GM08714 (cell line): Measurements from ENCODE around the gene SUCLA2.
"Not testable (repeated sequence)": the region's sequence is repeated elsewhere in the genome, so short reads cannot be mapped to it uniquely, and the experiment has no call there.

Experiments
- H3K4me3 ChIP-seq: fragments of 200-500 bp; sonication (Bioruptor generic); 2 replicates; pipeline ENCODE4 v1.5.1; 2014; ENCODE audit warnings: mild to moderate bottlenecking, low read length, inconsistent platforms
- ZNF274 ChIP-seq: IDR thresholded peaks from 2 replicates; pipeline ENCODE4 v1.6.1; 2012; ENCODE audit warnings: mild to moderate bottlenecking, low read depth, low read length

Gene SUCLA2

DNA sequence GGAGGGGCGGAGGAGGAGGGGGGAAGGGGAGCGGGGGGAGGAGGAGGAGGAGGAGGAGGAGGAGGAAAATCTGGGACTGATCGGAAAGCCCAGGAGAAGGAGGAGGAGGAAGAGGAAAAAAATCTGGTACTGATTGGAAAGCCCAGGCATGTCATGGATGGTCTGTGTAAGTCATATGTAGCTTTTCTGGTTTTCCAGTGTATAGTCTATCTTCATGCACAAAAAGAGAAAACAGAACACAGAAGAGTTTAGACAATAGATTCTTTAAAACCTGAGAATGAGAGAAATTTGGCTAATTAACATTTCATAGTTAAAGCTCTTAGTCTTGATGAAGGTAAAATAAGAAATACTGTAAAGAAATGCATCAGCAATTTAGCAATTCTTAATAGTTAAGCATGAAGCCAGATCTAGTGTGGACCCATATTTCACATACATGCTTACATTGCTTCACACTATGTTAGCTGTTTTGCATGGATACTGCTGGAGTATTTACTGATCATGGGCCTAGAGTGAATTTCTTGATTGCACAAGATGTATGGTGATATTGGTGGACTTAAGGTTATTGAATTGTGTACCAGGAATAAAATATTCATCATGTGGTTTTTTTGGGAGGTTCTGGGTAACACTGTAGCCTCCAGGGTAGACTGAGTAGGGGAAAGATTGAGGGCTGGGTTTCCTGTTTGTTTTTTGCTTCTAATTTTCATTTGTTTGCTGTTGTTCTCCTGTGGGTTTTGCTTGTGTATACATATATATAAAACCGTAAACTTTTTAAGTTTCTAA, 41.4 kb downstream of the SUCLA2 start:
- no peak overlapping the region for H3K4me3 ChIP-seq
- TF ChIP-seq ZNF274, result no peak

DNA sequence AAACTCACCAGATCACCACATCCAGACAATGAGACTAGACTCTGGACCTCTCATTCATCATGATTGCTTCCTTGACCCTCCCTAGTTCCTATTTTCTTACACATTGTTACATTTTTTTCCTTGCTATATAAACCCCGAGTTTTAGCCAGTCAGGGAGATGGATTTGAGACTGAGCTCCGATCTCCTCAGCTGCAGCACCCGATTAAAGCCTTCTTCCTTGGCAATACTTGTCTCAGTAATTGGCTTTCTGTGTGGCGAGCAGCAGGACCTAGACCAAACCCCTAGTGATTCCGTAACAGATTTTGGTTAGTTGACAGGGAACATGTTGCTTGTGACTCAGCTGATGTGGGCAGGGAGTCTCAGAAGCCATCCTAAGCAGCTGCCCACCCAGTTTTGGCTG, 44.0 kb downstream of the SUCLA2 start:
- TF ChIP-seq ZNF274, result no peak

DNA sequence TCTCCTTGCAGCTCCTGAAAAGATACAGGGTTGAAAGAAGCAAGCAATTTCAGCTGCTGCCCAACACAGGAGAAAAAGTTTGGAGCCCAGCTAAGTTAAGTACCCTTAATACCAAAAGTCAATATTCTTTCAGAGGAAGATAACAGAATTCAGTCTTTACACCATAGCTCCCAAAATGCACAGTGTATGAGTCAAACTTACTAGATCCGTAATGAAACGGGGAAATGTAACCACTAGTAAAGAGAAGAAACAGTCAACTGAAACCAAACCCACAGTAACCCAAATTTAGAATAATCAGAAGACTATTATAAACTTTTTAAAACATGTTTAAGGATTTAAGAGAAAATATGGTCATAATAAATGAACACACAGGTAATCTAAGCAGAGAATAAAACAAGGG, 45.2 kb downstream of the SUCLA2 start:
- no peak overlapping the region for H3K4me3 ChIP-seq
- no peak for TF ChIP-seq ZNF274

More for the DNA sequence above, 44.0 kb downstream of the SUCLA2 start:
- H3K4me3 ChIP-seq, result no peak overlapping the region

DNA sequence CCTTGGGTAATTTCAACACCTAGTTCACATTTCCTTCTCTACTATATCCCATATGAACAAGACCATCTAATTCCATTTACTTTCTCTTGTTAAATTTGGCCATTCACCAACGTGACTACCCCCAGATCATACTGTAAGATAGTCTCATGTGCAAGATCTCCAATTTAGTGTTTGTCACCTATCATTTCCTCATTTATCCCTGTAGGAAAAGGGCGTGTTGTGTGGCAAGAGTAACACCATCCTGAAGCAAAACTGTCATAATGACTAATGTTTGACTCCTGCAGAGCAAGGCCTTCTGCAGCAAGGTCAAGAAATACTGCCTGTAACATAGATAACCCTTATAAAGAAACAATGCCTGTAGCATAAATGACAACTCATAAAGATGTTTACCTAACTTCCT, 51.3 kb downstream of the SUCLA2 start:
- TF ChIP-seq ZNF274, result no peak
- no peak overlapping the region for H3K4me3 ChIP-seq

DNA sequence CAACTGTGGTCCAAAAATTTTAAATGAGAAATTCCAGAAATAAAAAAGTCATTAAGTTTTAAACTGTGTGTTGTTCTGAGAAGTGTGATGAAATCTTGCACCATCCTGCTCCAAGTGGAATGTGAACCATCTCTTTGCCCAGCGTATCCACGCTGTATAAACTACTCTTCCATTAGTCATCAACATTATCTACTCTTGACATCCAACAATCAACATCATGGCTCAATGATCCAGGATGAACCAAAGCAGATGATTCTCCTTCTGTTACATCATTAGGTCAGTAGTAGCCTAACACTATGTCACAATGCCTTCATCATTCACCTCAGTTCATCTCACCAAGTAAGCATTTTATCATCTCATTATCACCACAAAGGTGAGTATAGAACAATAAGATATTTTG, 55.3 kb downstream of the SUCLA2 start:
- H3K4me3 ChIP-seq, result no peak overlapping the region
- TF ChIP-seq ZNF274, result no peak

DNA sequence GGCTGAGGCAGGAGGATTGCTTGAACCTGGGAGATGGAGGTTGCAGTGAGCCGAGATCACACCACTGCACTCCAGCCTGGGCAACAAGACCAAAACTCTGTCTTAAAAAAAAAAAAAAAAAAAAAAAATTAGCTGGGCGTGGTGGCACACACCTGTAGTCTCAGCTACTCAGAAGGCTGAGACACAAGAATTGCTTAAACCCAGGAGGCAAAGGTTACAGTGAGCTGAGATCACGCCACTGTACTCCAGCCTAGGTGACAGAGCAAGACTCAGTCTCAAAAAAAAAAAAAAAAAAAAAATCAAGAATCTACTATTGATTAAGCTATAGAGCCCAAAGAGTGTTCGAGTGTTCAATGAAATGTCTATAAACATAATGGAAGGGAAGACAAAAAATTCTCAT, 55.9 kb downstream of the SUCLA2 start:
- H3K4me3 ChIP-seq, result not testable (repeated sequence)

DNA sequence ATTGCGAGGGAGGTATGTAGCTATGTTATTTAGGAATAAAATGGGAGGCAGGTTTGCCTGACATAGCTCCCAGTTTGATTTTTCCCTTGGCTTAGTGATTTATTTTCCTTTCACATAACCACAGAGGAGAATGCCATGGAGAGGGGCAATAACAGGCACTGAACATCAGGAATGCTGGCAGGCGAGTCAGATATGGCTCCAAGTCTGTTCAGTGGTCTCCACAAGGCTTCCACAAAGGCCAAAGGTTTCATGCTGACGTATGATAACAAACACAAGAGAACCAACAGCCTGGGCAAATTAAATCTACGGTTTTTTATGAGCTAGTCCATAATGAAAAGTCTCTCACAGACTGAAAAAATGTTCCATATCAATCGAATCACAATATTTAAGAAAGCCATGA, 66.7 kb downstream of the SUCLA2 start:
- no peak overlapping the region for H3K4me3 ChIP-seq
- no peak for TF ChIP-seq ZNF274

DNA sequence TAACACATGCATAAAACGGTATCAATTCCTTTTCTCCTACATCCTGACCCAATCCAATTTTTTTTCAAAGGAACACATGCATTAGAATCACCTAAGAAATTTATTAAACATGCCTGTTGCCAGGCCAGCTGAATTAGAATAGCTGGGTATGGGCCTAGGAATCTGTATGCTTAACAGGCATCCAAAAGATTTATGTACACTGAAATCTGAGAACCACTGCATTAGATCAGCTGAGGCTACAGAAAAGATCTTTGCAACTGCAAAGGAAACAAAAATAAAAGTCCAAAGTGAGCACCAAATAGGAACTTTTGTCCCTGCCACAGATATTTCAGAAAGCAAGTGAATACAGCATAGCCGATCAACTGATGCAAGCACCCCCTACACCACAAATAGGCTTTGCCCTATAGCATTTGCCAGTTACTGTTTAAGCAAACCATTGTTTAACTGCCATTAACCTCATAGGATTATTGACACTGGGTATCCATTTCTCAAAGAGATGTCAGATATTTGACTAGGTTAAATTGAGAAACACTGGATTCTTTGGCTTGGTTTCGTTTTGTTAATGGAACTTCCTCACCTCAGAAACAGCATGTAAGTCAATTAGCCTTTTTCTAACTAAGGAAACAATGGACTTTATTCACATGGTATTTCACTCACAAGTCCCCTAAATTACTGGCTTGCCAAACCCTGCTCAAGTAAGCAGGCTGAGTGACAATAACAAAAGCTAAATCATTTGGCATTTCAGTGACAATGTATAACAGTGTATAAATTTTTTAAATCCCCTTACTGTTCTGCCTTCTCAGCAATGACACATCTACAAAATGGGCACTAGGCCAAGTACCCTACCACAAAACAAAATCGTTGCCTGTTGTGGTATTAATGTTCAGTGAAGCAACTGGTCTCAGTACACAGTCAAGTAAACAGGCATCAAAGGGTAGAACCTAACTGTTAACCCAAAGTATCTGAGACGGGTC, 67.8 kb downstream of the SUCLA2 start:
- TF ChIP-seq ZNF274, result no peak

DNA sequence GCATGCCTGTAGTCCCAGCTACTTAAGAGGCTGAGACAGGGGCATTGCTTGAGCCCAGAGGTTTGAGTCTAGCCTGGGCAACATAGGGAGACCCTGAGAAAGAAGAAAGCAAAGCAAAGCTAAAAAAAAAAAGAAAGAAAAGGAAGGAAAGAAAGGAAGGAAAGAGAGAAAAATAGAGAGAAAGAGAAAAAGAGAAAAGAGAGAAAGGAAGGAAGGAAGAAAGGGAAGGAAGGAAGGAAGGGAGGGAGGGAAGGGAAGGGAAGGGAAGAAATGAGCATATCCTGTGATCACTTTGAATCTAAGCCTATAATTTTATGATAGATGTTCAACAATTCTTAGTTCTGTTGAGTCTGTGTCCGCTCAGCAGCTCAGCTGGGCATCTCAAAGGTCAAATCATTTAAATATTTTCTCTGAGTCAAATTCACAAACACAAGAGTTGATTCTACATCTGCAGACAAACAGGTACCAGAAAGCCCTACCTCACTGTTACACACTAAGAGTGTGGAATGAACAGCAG, 70.4 kb downstream of the SUCLA2 start:
- TF ChIP-seq ZNF274, result no peak
- H3K4me3 ChIP-seq, result no peak overlapping the region

More for the DNA sequence above, 67.8 kb downstream of the SUCLA2 start:
- no peak overlapping the region for H3K4me3 ChIP-seq

DNA sequence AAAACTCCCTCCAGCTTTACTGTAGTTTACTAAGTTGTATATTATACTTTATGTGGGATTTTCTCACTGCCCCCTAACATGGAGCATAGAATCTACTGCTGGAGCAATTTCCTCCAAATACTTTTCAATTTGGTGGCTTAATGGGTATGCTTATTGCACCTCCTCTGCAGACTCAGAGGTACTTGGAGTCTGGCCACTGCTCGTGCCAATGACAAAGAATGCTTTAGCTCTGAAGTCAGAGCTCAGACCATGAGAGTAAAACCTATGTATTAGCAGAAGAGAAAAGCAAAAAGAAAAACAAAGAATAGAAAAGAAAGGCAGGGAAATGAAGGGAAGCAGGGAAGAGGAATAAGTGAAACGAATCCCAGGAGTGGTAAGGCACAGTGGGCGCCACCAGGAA, 71.9 kb downstream of the SUCLA2 start:
- H3K4me3 ChIP-seq, result no peak overlapping the region
- no peak for TF ChIP-seq ZNF274

DNA sequence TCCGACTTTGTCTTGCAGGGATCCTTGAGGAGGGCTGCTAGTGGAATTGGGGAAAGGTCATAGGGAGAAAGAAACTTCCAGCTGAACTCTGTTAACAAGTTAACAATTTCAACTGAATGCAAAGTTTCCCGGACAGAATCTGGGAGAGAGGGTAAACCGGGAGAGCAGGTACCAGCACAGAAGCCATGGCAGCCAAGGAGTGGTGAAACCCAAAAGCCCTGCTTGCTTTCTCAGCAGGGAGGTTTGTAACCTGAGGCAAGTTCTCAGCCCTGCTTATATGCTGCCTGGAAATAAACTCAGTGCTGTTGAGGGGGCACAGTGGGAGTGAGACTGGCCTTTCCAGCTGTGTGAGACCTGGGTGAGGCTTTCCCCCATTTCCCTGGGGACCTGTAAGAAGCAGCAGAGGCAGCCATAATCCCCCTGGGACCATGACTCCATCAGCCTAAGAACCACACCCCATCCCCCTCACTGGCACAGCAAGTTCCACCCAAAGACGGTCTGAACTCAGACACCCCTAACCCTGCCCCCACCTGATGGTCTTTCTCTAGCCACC, 84.0 kb downstream of the SUCLA2 start:
- no peak for TF ChIP-seq ZNF274
- no peak overlapping the region for H3K4me3 ChIP-seq

DNA sequence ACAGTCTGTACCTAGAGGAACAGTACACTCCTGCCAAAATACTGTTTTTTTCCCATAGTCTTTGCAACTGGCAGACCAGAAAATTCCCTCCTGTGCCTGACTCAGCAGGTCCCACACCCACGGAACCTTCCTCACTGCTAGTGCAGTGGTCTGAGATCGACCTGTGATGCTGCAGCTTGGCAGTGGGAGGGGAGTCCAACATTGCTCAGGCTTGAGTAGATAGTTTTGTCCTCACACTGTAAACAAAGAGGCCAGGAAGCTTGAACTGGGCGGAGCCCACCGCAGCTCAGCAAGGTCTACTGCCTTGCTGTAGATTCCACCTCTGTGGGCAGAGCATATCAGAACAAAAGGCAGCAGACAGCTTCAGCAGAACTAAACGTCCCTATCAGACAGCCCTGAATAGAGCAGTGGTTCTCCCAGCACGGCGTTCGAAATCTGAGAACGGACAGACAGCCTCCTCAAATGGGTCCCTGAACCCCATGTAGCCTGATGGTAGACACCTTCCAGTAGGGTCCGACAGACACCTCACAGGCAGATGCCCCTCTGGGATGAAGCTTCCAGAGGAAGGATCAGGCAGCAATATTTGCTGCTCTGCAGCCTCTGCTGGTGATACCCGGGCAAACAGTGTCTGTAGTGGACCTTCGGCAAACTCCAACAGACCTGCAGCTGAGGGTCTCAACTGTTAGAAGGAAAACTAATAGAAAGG, 92.7 kb downstream of the SUCLA2 start:
- TF ChIP-seq ZNF274, result no peak
- no peak overlapping the region for H3K4me3 ChIP-seq

DNA sequence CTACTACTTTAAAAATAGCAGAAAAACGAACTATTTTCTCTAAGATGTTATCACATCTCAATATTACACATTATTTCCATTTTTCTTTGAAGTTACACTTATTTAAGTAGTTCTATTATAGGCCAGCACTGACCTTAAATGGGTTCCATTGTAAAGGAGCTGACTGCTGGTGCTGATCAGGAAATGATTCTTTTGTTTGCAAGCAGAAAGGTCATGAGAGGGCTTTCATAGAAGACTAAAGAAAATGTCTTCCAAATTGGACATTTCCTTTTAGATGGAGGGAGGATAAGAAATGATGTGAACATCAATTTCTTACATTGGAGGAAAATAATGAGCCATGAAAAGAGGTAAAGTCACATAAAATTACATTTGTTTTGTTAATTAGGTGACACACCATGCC, 96.2 kb downstream of the SUCLA2 start:
- TF ChIP-seq ZNF274, result no peak
- H3K4me3 ChIP-seq, result no peak overlapping the region

DNA sequence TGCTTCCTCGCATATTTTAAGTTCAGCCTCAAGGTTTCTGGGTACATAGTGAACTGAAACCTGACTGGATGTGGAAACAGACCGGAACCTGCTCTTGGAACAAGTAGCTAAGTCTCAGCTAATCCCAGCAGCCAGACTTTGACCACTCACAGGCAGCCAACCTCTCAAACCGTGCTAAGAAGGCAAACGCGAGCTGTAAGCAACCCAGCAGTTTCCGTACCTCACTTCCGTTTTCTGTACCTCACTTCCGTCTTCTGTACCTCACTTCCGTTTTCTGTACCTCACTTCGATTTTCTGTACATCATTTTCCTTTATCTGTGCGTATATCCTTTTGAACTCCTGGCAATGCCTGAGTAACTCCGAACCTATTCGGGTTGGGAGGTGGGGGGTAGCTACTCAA, 96.8 kb downstream of the SUCLA2 start:
- no peak for TF ChIP-seq ZNF274
- H3K4me3 ChIP-seq, result no peak overlapping the region
